ENCODE data around the gene USP15. TPM values are rescaled to one million over a fixed set of nuclear protein-coding genes. Genes with fewer than 3 reads are reported as not detected.

USP15 gene
- polyA plus RNA-seq, 1 donor (not counting 4 experiments of a cell fraction or from before 2014, with no cell fraction given) = 66.5 TPM

- DNase-seq (ENCODE audit: low read depth, low spot score) (no peak), FAIRE-seq (no peak)
- dilution Hi-C loops (cut with MboI; ENCODE audit: extremely low pct_ligation_motif_present, low sequenced_read_pairs) = no loop called here
- no peaks in the 10 kb centered on the region for H3K9me1 ChIP-seq (ENCODE audit: control insufficient read depth, extremely low read depth, insufficient read depth, low read length)
- H3K36me3 ChIP-seq (ENCODE audit: control insufficient read depth in 2 of 2, extremely low read depth in 1 of 2, insufficient read depth in 2 of 2, low read length in 2 of 2) = no peaks in the 10 kb centered on the region
- no peak for TF ChIP-seq EZH2 (IDR thresholded peaks at IDR 0.05; ENCODE audit: low read length)
- TF ChIP-seq CTCF (optimal IDR thresholded peaks at IDR 0.05 in 1 of 3, IDR thresholded peaks at IDR 0.05 in 1 of 3, conservative IDR thresholded peaks at IDR 0.05 in 1 of 3; ENCODE audit: extremely low read depth in 1 of 3, insufficient read depth in 2 of 3, low read length in 3 of 3) = no peak
- no peak overlapping the region for H3K4me2 ChIP-seq (ENCODE audit: control insufficient read depth, extremely low read depth, insufficient read depth, low read depth, low read length)
- no peaks in the 10 kb centered on the region for H3K79me2 ChIP-seq (ENCODE audit: control insufficient read depth, insufficient read depth, low read length)
- H3K4me1 ChIP-seq (ENCODE audit: control insufficient read depth, extremely low read depth, insufficient read depth, low read length) = peaks cover under 1% of the 10 kb centered on the region
- no peak overlapping the region for H3K4me3 ChIP-seq (ENCODE audit: control insufficient read depth in 2 of 3, extremely low read depth in 1 of 3, insufficient read depth in 2 of 3, low read depth in 1 of 3, low read length in 3 of 3)
- H3K9me3 ChIP-seq (ENCODE audit: control insufficient read depth, low read depth, low read length) = no peaks in the 10 kb centered on the region
- H4K20me1 ChIP-seq (ENCODE audit: control insufficient read depth, extremely low read depth, insufficient read depth, low read length) = no peaks in the 10 kb centered on the region
- H2AFZ ChIP-seq (ENCODE audit: control insufficient read depth, low read length) = no peak overlapping the region
- peaks cover 5% of the 10 kb centered on the region for H3K27me3 ChIP-seq (ENCODE audit: control insufficient read depth, extremely low read depth, insufficient read depth, low read length)
- no peak overlapping the region for H3K27ac ChIP-seq (ENCODE audit: control insufficient read depth, insufficient read depth, low read length)
- H3K9ac ChIP-seq (ENCODE audit: control insufficient read depth, extremely low read depth, insufficient read depth, low read length) = no peak overlapping the region
Observed at GRCh38 chr12:62429457-62429856, 169.3 kb downstream of the USP15 start.

- Histone ChIP-seq H3K27me3 (ENCODE audit: control insufficient read depth, extremely low read depth, insufficient read depth, low read length) (peaks cover 26% of the 10 kb centered on the region), H2AFZ (ENCODE audit: control insufficient read depth, low read length) (peak overlapping the region; percentile 81), H4K20me1 (ENCODE audit: control insufficient read depth, extremely low read depth, insufficient read depth, low read length) (no peaks in the 10 kb centered on the region), H3K9ac (ENCODE audit: control insufficient read depth, extremely low read depth, insufficient read depth, low read length) (no peak overlapping the region), H3K4me1 (ENCODE audit: control insufficient read depth, extremely low read depth, insufficient read depth, low read length) (peaks cover 17% of the 10 kb centered on the region), H3K4me3 (ENCODE audit: control insufficient read depth in 2 of 3, extremely low read depth in 1 of 3, insufficient read depth in 2 of 3, low read depth in 1 of 3, low read length in 3 of 3) (peak overlapping the region; percentile 6 to 70 (median 60)), H3K9me1 (ENCODE audit: control insufficient read depth, extremely low read depth, insufficient read depth, low read length) (no peaks in the 10 kb centered on the region), H3K9me3 (ENCODE audit: control insufficient read depth, low read depth, low read length) (no peaks in the 10 kb centered on the region), H3K4me2 (ENCODE audit: control insufficient read depth, extremely low read depth, insufficient read depth, low read depth, low read length) (peak overlapping the region; percentile 78), H3K36me3 (ENCODE audit: control insufficient read depth in 2 of 2, extremely low read depth in 1 of 2, insufficient read depth in 2 of 2, low read length in 2 of 2) (no peaks in the 10 kb centered on the region), H3K27ac (ENCODE audit: control insufficient read depth, insufficient read depth, low read length) (no peak overlapping the region), H3K79me2 (ENCODE audit: control insufficient read depth, insufficient read depth, low read length) (no peaks in the 10 kb centered on the region)
- DNase-seq (ENCODE audit: low read depth, low spot score) (no peak), FAIRE-seq (no peak)
- dilution Hi-C loops (cut with MboI; ENCODE audit: extremely low pct_ligation_motif_present, low sequenced_read_pairs) = no loop called here
- TF ChIP-seq EZH2 (IDR thresholded peaks at IDR 0.05; ENCODE audit: low read length) (peak; percentile 41), CTCF (optimal IDR thresholded peaks at IDR 0.05 in 1 of 3, IDR thresholded peaks at IDR 0.05 in 1 of 3, conservative IDR thresholded peaks at IDR 0.05 in 1 of 3; ENCODE audit: extremely low read depth in 1 of 3, insufficient read depth in 2 of 3, low read length in 3 of 3) (no peak)
Observed at GRCh38 chr12:62434494-62435302, 174.5 kb downstream of the USP15 start.
